Ovary (tissue), 3 donors: ENCODE results near the gene ME1.

Experiments
- CTCF ChIP-seq, 3 donors: fragments of 450-650 bp in 2 of 3; fragments of 200-600 bp in 1 of 3; IDR thresholded peaks; one replicate each; pipeline versions ENCODE4 v1.5.1 to v1.8.0; 2016 to 2022; ENCODE audit warnings: antibody characterized with exemption in 3 of 3, mild to moderate bottlenecking in 1 of 3
- POLR2A ChIP-seq: fragments of 450-650 bp; IDR thresholded peaks from one replicate; pipeline ENCODE4 v1.6.1; 2017; ENCODE audit warnings: antibody characterized with exemption, mild to moderate bottlenecking, moderate library complexity
- donor health status: DM: no; HTN: no; CAD: no.

DNA sequence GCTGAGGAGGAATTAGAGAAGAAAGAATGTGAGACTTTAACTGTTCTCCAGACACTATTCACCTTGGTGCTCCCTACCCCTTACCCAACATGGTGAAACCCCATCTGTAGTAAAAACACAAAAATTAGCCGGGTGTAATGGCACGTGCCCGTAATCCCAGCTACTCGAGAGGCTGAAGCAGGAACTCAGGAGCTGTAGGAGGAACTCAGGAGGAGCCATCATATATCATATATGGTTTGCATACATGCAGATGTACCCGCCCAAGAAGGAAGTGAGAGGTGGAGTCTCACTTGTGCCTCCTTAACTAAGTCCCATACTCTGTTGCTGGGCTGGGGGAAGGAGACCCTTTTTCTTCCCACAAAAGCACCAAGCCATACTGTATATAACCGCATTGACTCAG lies 35.5 kb upstream of the ME1 start:
- TF ChIP-seq POLR2A (no peak), CTCF (IDR thresholded peaks at IDR 0.05) (no peak)
